HCT116 (cell line): ENCODE results near the gene HMGXB4. TPM values are rescaled to one million over a fixed set of nuclear protein-coding genes. Genes with fewer than 3 reads are reported as not detected.

Source experiments
- ATAC-seq: fragments of 200-7000 bp; cut with Tn5 transposase; 2 replicates; pipeline ENCODE4 v1.9.1; 2020; ENCODE audit warnings: mild to moderate bottlenecking, moderate library complexity
- BruUV-seq: library from RNA; stranded (reverse); fragments of 400-500 nt; replicated peaks from 2 replicates; lab custom pipeline; 2021; lab: Mats Ljungman, UMichigan
- CTCF ChIA-PET: fragments of 300-600 bp; sonication (Branson Sonifier 250); formaldehyde crosslinking; loops from one replicate; lab custom pipeline; 2021; ENCODE audit warnings: antibody characterized with exemption; lab: Charles Lee
- POLR2A ChIA-PET: fragments of 300-600, 350-600 bp; sonication (Branson Sonifier 250); formaldehyde crosslinking; loops from one replicate; lab custom pipeline; 2021; ENCODE audit warnings: antibody characterized with exemption; lab: Charles Lee
- RAD21 ChIA-PET, 2 experiments: fragments of 300-600 bp; sonication (Branson Sonifier 250); formaldehyde crosslinking; loops; one replicate each; lab custom pipeline; 2023; ENCODE audit warnings: low total read pairs in 2 of 2; ENCODE audit not compliant: uncharacterized antibody in 2 of 2, unreplicated experiment in 2 of 2, low non-redundant PET in 1 of 2; lab: Charles Lee
- DNase-seq: peaks from one replicate; pipeline ENCODE4 v3.0.0-alpha.2; 2010; ENCODE audit warnings: low read depth, low spot score
- H2AFZ ChIP-seq: fragments of 200-600 bp; shearing (Covaris generic), sonication (generic); 2 replicates; pipeline ENCODE4 v1.6.1; 2017; ENCODE audit warnings: low read depth, mixed run types, mixed read lengths, antibody characterized with exemption, low read length; ENCODE audit not compliant: poor library complexity, severe bottlenecking
- H3K27ac ChIP-seq: 2 replicates; pipeline ENCODE4 v1.5.1; 2012; ENCODE audit warnings: low read depth, low read length
- H3K27me3 ChIP-seq: fragments of 200-600 bp; sonication (generic); 2 replicates; pipeline ENCODE4 v1.6.1; 2016; ENCODE audit warnings: mixed run types, low read length, mixed read lengths; ENCODE audit not compliant: insufficient read depth
- H3K36me3 ChIP-seq, 2 experiments: fragments of 200-500 bp in 1 of 2; fragments of 200-600 bp in 1 of 2; sonication (Bioruptor generic) in 1 of 2; sonication (generic) in 1 of 2; 2 replicates each; pipeline versions ENCODE4 v1.5.1 to v1.6.1; 2014 to 2016; ENCODE audit warnings: low read length in 2 of 2, inconsistent platforms in 1 of 2, mixed read lengths in 1 of 2, mixed run types in 1 of 2; ENCODE audit not compliant: insufficient read depth in 2 of 2, control insufficient read depth in 1 of 2
- H3K4me1 ChIP-seq, 2 experiments: fragments of 200-600 bp in 1 of 2; sonication (generic) in 1 of 2; 2 replicates each; pipeline versions ENCODE4 v1.5.1 to v1.6.1; 2012 to 2017; ENCODE audit warnings: low read length in 2 of 2, inconsistent platforms in 1 of 2, mild to moderate bottlenecking in 1 of 2, mixed read lengths in 1 of 2, mixed run types in 1 of 2, moderate library complexity in 1 of 2; ENCODE audit not compliant: insufficient read depth in 2 of 2, control insufficient read depth in 1 of 2
- H3K4me2 ChIP-seq: fragments of 200-600 bp; sonication (generic); 2 replicates; pipeline ENCODE4 v1.6.1; 2017; ENCODE audit warnings: mixed run types, low read length, mixed read lengths
- H3K4me3 ChIP-seq, 2 experiments: fragments of 200-600 bp in 1 of 2; sonication (generic) in 1 of 2; replicated peaks in 1 of 2; 2 replicates each; pipeline ENCODE4 v1.5.1; 2011 to 2016; ENCODE audit warnings: low read length in 2 of 2, control low read depth in 1 of 2, low read depth in 1 of 2, mild to moderate bottlenecking in 1 of 2, mixed read lengths in 1 of 2, mixed run types in 1 of 2
- H3K79me2 ChIP-seq: fragments of 200-600 bp; sonication (generic); 2 replicates; pipeline ENCODE4 v1.6.1; 2017; ENCODE audit warnings: mild to moderate bottlenecking, mixed run types, low read length, moderate library complexity, mixed read lengths; ENCODE audit not compliant: insufficient read depth
- H3K9ac ChIP-seq: fragments of 200-600 bp; sonication (generic); 2 replicates; pipeline ENCODE4 v1.6.1; 2016; ENCODE audit warnings: low read length, mixed read lengths
- H3K9me2 ChIP-seq: fragments of 200-600 bp; sonication (generic), shearing (Covaris generic); 2 replicates; pipeline ENCODE4 v1.6.1; 2017; ENCODE audit warnings: mixed run types, mild to moderate bottlenecking, moderate library complexity; ENCODE audit not compliant: insufficient read depth
- H3K9me3 ChIP-seq, 2 experiments: fragments of 200-500 bp in 1 of 2; fragments of 200-600 bp in 1 of 2; sonication (Bioruptor generic) in 1 of 2; sonication (generic) in 1 of 2; 2 replicates each; pipeline ENCODE4 v1.6.1; 2014 to 2017; ENCODE audit warnings: low read length in 2 of 2, mixed read lengths in 2 of 2, inconsistent platforms in 1 of 2, low read depth in 1 of 2, mild to moderate bottlenecking in 1 of 2, mixed run types in 1 of 2, moderate library complexity in 1 of 2; ENCODE audit not compliant: control insufficient read depth in 1 of 2, insufficient read depth in 1 of 2
- H4K20me1 ChIP-seq: fragments of 200-600 bp; sonication (generic), shearing (Covaris generic); 2 replicates; pipeline ENCODE4 v1.6.1; 2017; ENCODE audit warnings: mixed run types, mild to moderate bottlenecking, moderate library complexity; ENCODE audit not compliant: insufficient read depth
- ATF3 ChIP-seq: IDR thresholded peaks from 2 replicates; pipeline ENCODE4 v1.6.1; 2012
- CBX3 ChIP-seq: IDR thresholded peaks from 2 replicates; pipeline ENCODE4 v1.6.1; 2012; ENCODE audit warnings: low read depth
- CEBPB ChIP-seq: IDR thresholded peaks from 2 replicates; pipeline ENCODE4 v1.6.1; 2012; ENCODE audit warnings: low read depth
- EGR1 ChIP-seq: IDR thresholded peaks from 2 replicates; pipeline ENCODE4 v1.6.1; 2012; ENCODE audit warnings: low read depth
- ELF1 ChIP-seq: IDR thresholded peaks from 2 replicates; pipeline ENCODE4 v1.6.1; 2012; ENCODE audit warnings: low read depth, borderline replicate concordance
- EZH2 ChIP-seq: fragments of 200-600 bp; sonication (generic); IDR thresholded peaks from 2 replicates; pipeline ENCODE4 v1.6.1; 2017; ENCODE audit warnings: antibody characterized with exemption, mixed run types
- JUND ChIP-seq: IDR thresholded peaks from 2 replicates; pipeline ENCODE4 v1.6.1; 2012
- POLR2A ChIP-seq: IDR thresholded peaks from 2 replicates; pipeline ENCODE4 v1.7.0; 2011; ENCODE audit warnings: borderline replicate concordance; ENCODE audit not compliant: insufficient read depth, insufficient read length; ENCODE audit errors: extremely low read depth
- RAD21 ChIP-seq: IDR thresholded peaks from 2 replicates; pipeline ENCODE4 v1.6.1; 2012; ENCODE audit warnings: low read depth, mild to moderate bottlenecking
- SIN3A ChIP-seq: IDR thresholded peaks from 2 replicates; pipeline ENCODE4 v1.6.1; 2012; ENCODE audit warnings: low read depth
- SRF ChIP-seq: IDR thresholded peaks from 2 replicates; pipeline ENCODE4 v1.6.1; 2012; ENCODE audit warnings: low read depth
- TCF7L2 ChIP-seq: IDR thresholded peaks from 2 replicates; pipeline ENCODE4 v1.7.0; 2011; ENCODE audit warnings: borderline replicate concordance, inconsistent platforms; ENCODE audit not compliant: insufficient read depth, insufficient read length; ENCODE audit errors: extremely low read depth
- YY1 ChIP-seq: IDR thresholded peaks from 2 replicates; pipeline ENCODE4 v1.6.1; 2011; ENCODE audit warnings: low read length, low read depth, moderate library complexity, mild to moderate bottlenecking; ENCODE audit not compliant: insufficient replicate concordance; ENCODE audit errors: extremely low read depth
- ZBTB33 ChIP-seq: IDR thresholded peaks from 2 replicates; pipeline ENCODE4 v1.6.1; 2011; ENCODE audit warnings: mild to moderate bottlenecking, low read length, moderate library complexity; ENCODE audit not compliant: insufficient replicate concordance; ENCODE audit errors: extremely low read depth
- ZFX ChIP-seq: fragments of 450-650 bp; IDR thresholded peaks from 2 replicates; pipeline ENCODE4 v1.6.1; 2017
- intact Hi-C: fragments of 100-400 bp; cut with micrococcal nuclease; formaldehyde crosslinking; loops from 2 replicates; pipeline ENCODE4 v1.10.0; 2022
- total RNA-seq: library from RNA; stranded (reverse); gene quantifications from one replicate; pipeline ENCODE4 v1.2.1, GENCODE V29; 2021; ENCODE audit not compliant: unreplicated experiment
- TF ChIP-seq, protein P1 (sequence below): IDR thresholded peaks from 2 replicates; pipeline ENCODE4 v1.6.1; 2012

HMGXB4 gene
- total RNA-seq, 1 experiment from 2014 or later: 36.7 TPM

DNA sequence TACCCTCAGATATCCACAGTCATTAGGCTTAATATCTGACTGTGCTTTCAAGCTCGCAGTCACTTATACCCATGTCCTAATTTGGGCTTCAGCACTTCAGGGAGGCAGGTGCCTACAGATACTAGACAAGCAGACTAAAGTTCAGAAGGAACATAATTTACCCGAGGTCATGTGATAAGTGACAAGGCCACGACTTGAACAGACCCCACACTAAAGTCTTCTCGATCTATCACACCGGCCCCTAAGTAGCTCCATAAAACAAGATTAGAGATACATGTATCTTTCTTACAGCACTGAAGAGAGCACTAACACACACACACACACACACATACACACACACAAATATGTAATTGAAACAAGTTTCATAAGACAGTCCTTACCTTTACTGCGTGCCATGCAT is 75.0 kb downstream of the HMGXB4 start:
- ChIA-PET POLR2A (no interaction called here), CTCF (no interaction called here), RAD21 (no interaction called here)
- no peaks in the 10 kb centered on the region for H3K79me2 ChIP-seq
- no peak overlapping the region for H3K27ac ChIP-seq
- H3K9me2 ChIP-seq: no peaks in the 10 kb centered on the region
- no peaks in the 10 kb centered on the region for H3K4me1 ChIP-seq
- no peak overlapping the region for H3K4me3 ChIP-seq
- BruUV-seq: no TSS peak
- TF ChIP-seq RAD21 (no peak), SIN3A (no peak), CEBPB (no peak), YY1 (no peak), JUND (no peak), POLR2A (no peak), ZFX (no peak), SRF (no peak), CBX3 (no peak), EZH2 (no peak)
- TF ChIP-seq, protein P1, sequence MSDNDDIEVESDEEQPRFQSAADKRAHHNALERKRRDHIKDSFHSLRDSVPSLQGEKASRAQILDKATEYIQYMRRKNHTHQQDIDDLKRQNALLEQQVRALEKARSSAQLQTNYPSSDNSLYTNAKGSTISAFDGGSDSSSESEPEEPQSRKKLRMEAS: no peak
- no peaks in the 10 kb centered on the region for H4K20me1 ChIP-seq
- no peaks in the 10 kb centered on the region for H3K27me3 ChIP-seq
- no peak overlapping the region for H2AFZ ChIP-seq
- ATAC-seq: no peak
- peaks cover 0 to 3% of the 10 kb centered on the region in 2 experiments; a peak in 1 of 4 replicates for H3K36me3 ChIP-seq
- H3K9ac ChIP-seq: no peak overlapping the region
- intact Hi-C loops: no loop called here
- H3K4me2 ChIP-seq: no peak overlapping the region
- H3K9me3 ChIP-seq: no peaks in the 10 kb centered on the region
- no peak for DNase-seq

DNA sequence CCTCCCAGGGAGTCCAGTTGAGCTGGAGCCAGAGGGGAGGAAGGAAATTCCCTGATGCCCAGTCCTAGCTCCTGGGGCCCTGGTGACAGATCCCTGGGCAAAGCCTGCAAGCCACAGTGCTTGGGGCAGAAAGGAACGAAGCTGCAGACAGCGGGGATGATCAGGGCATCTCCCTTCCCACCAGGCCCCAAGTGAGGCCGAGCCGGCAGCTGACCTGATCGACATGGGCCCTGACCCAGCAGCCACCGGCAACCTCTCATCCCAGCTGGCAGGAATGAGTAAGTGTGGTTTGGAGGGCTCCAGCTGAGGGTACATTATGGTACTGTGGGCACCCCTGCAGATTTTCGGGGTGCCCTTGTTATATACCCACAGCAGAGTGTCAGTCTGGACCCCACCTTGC is 75.9 kb downstream of the HMGXB4 start:
- Histone ChIP-seq H2AFZ (no peak overlapping the region), H3K27ac (no peak overlapping the region), H3K4me3 (no peak overlapping the region), H3K9me2 (no peaks in the 10 kb centered on the region), H3K4me1 (no peaks in the 10 kb centered on the region), H4K20me1 (no peaks in the 10 kb centered on the region), H3K4me2 (no peak overlapping the region), H3K9ac (no peak overlapping the region), H3K79me2 (no peaks in the 10 kb centered on the region), H3K9me3 (no peaks in the 10 kb centered on the region), H3K27me3 (no peaks in the 10 kb centered on the region), H3K36me3 (no peaks in the 10 kb centered on the region)
- CTCF ChIA-PET: no interaction called here
- POLR2A ChIA-PET: no interaction called here
- DNase-seq (no peak), ATAC-seq (no peak)
- RAD21 ChIA-PET: no interaction called here
- no TSS peak for BruUV-seq
- intact Hi-C loops: no loop called here
- TF ChIP-seq ZBTB33 (no peak), ATF3 (no peak), SRF (no peak), ZFX (no peak), TCF7L2 (no peak), CEBPB (no peak), YY1 (no peak), EZH2 (no peak), EGR1 (no peak), ELF1 (no peak), CBX3 (no peak), RAD21 (no peak), POLR2A (no peak)
- TF ChIP-seq, protein P1: no peak
